Subcutaneous adipose tissue (tissue), 4 donors: ENCODE results near the gene MPP1. TPM values are rescaled to one million over a fixed set of nuclear protein-coding genes. Genes with fewer than 3 reads are reported as not detected.

Experiments
- CTCF ChIP-seq: fragments of 450-650 bp; IDR thresholded peaks from one replicate; pipeline ENCODE4 v1.5.1; 2016; ENCODE audit warnings: low read depth, mild to moderate bottlenecking, control low read depth, antibody characterized with exemption, moderate library complexity
- total RNA-seq, 4 donors: library from RNA; depleted of rRNA; stranded (reverse); fragments of >200 nt; gene quantifications; one replicate each; pipeline ENCODE4 v1.1.0, GENCODE V29; 2016

Gene MPP1
- total RNA-seq, 4 donors from 2014 or later, result 40.9 to 106 (median 55.3) TPM

GRCh38 chrX:154776753-154777152 is 28.5 kb downstream of the MPP1 start:
- TF ChIP-seq CTCF, result no peak

DNA sequence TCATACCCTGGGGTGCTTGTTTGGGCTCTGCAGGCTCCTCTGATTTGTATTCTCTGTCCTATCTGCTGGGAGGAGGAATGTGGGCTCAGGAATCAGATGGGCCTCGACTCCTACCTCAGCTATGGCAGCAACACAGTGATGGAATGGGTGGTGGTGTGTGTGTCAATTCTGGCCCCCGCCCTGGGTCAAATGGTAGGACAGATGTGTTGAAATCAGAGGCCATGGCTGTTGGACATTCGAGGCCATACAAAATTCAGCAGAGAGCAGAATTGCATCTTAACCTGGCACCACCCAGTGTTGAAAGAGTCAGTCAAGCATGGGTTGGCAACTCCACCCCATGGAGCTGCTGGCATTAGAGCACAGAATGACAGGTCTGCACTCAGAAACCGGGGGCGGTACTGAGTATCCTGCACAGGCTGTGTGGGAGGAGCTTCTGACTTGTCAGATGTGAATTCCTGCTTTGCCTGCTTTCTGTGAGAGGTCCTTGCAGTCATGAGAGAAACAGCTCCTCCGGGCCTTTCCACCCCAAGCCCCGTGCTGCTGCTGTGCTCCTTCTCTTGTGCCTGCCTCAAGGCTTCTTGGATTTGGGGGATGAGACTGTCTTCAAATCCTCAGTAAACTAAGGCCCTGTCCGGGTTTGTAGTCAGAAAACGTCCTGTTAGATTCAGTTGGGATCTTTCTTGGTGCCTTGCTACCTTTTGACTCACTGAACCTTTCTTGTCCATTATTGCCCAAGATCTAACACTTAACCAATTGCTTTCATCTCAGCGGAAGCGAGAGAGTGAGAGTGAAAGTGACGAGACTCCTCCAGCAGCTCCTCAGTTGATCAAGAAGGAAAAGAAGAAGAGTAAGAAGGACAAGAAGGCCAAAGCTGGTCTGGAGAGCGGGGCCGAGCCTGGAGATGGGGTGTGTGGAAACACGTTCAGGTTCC is 29.6 kb downstream of the MPP1 start:
- TF ChIP-seq CTCF, result no peak

GRCh38 chrX:154774622-154775021 is 30.7 kb downstream of the MPP1 start:
- no peak for TF ChIP-seq CTCF

DNA sequence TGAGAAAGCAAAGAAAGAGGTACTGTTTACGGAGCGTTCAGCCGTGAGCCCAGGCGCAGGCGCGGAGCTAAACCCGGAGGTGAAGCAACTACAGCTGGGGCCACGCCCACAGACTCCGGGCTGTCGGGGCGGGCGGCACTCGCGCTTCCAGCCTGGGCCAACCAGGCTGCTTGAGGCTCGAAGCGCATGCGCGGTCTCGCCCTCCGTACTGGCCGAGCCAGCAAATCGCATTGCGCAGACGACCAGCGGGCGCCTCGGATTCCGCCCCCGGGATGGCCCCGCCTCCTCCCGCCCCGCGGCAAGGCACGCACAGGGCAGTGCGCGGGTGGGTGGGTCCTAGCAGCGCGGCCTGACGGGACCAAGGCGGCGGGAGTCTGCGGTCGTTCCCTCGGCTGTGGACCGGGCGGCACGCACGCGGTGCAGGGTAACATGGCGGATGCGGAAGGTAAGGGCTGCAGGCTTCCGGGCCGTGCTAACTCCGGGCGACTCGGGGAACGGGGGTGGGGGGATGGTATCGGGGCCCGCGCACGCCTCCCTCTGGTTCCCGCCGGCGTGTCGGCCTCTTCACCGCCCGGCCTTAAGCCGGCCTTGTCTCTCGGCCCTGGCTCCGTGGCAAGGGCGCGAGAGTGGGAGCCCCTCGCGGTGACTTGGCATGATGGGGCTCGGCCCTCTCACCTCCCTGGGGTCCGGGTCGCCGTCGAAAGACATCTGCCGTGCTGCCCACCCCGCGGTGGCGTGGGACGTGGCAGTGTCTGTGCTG is 42.6 kb downstream of the MPP1 start, which contains the start of gene DKC1:
TSS of gene DKC1 (plus strand) at position 328 of the 760 bp plus-strand sequence. CDS start at position 430, 102 bp downstream.
- no peak for TF ChIP-seq CTCF

DNA sequence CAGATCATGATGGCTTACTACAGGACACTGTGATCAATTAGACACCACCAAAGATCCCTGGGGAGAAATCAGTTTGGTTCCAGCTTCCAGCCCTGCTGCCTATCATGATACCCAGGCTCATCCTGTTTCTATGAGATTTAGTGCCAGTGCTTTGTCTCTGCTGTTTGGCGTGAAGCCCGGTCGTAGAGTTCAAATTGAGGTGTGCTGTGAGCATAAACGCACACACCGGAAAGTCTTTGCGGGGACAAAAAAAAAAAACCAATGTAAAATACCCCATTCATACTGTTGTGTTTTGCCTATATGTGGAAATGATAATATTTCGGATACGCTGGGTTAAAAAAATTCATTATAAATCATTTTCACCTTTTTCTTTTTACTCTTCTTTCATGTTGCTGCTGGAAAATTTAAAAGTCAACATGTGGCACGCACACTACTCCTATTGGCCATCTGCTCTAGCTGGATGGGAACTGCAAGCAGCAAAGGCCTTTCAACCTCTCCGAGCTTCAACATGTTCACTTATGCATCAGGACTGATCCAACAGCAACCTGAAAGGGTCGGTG is 43.2 kb downstream of the MPP1 start:
- no peak for TF ChIP-seq CTCF

DNA sequence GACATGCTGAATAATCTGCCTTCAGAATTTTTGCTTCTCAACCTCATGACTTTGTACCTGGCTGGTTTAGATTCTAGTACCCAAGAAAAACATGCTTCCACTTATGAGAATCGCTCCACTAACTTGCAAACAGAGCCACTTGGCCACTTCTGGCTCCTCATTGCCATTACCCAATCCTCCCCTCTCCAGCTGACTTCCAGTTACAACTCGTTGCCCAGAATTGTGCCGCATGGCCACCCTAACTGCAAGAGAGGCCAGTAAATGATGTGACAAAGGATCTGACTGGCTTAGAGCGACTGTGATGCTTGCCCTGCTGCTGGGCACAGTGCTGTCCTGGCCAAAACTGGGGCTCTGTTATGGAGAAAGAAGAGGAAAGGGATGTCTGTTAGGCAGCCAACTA is 46.6 kb downstream of the MPP1 start:
- TF ChIP-seq CTCF, result no peak
